Activated naive CD8-positive, alpha-beta T cell treated with anti-CD3 and anti-CD28 coated beads, Interleukin-2, amount 50 U/mL, for 24 hours (primary cell): ENCODE data around the gene EXOC2.

Experiments
- ATAC-seq: fragments of 150-1000 bp; cut with Tn5 transposase; one replicate; pipeline ENCODE4 v1.10.0; 2021
- DNase-seq: peaks from one replicate; pipeline ENCODE4 v3.0.0; 2021
- H3K27ac Mint-ChIP-seq: one replicate; pipeline ENCODE4 v1.8.0; 2021; ENCODE audit warnings: mild to moderate bottlenecking, mixed read lengths
- H3K27me3 Mint-ChIP-seq: one replicate; pipeline ENCODE4 v1.8.0; 2021; ENCODE audit warnings: mixed read lengths
- H3K36me3 Mint-ChIP-seq: one replicate; pipeline ENCODE4 v1.8.0; 2021; ENCODE audit warnings: low read depth, mixed read lengths
- H3K4me1 Mint-ChIP-seq: one replicate; pipeline ENCODE4 v1.8.0; 2021; ENCODE audit warnings: mixed read lengths
- H3K4me3 Mint-ChIP-seq: one replicate; pipeline ENCODE4 v1.8.0; 2021; ENCODE audit warnings: mild to moderate bottlenecking, moderate library complexity, mixed read lengths
- H3K9me3 Mint-ChIP-seq: one replicate; pipeline ENCODE4 v1.8.0; 2021; ENCODE audit warnings: mixed read lengths

Gene EXOC2

GRCh38 chr6:540490-540889 lies 152.4 kb downstream of the EXOC2 start:
- no peak for ATAC-seq
- DNase-seq: no peak
- Mint-ChIP-seq H3K9me3 (peaks cover 29% of the 10 kb centered on the region), H3K27ac (peak overlapping the region; percentile 19), H3K27me3 (no peaks in the 10 kb centered on the region), H3K4me3 (no peak overlapping the region), H3K4me1 (peaks cover 7% of the 10 kb centered on the region), H3K36me3 (peaks cover 64% of the 10 kb centered on the region)

- Mint-ChIP-seq H3K27ac (no peak overlapping the region), H3K4me3 (no peak overlapping the region), H3K9me3 (peaks cover 17% of the 10 kb centered on the region), H3K4me1 (no peaks in the 10 kb centered on the region), H3K36me3 (peaks cover 41% of the 10 kb centered on the region), H3K27me3 (no peaks in the 10 kb centered on the region)
- no peak for ATAC-seq
- DNase-seq: no peak
These were observed 155.8 kb downstream of the EXOC2 start for GRCh38 chr6:537114-537513.

GRCh38 chr6:530425-530824 lies 162.5 kb downstream of the EXOC2 start:
- H3K27me3 Mint-ChIP-seq: no peaks in the 10 kb centered on the region
- H3K36me3 Mint-ChIP-seq: peaks cover 11% of the 10 kb centered on the region
- ATAC-seq: no peak
- H3K27ac Mint-ChIP-seq: no peak overlapping the region
- H3K9me3 Mint-ChIP-seq: no peaks in the 10 kb centered on the region
- peaks cover 11% of the 10 kb centered on the region for H3K4me1 Mint-ChIP-seq
- no peak overlapping the region for H3K4me3 Mint-ChIP-seq
- DNase-seq: no peak

GRCh38 chr6:528989-529388 lies 163.9 kb downstream of the EXOC2 start:
- Mint-ChIP-seq H3K9me3 (no peaks in the 10 kb centered on the region), H3K27me3 (no peaks in the 10 kb centered on the region), H3K36me3 (peaks cover 11% of the 10 kb centered on the region), H3K4me1 (peaks cover 20% of the 10 kb centered on the region), H3K4me3 (no peak overlapping the region), H3K27ac (no peak overlapping the region)
- no peak for ATAC-seq
- DNase-seq: no peak

GRCh38 chr6:527989-528673 lies 164.8 kb downstream of the EXOC2 start:
- Mint-ChIP-seq H3K27ac (peak overlapping the region; percentile 20), H3K4me3 (no peak overlapping the region), H3K4me1 (peaks cover 27% of the 10 kb centered on the region), H3K36me3 (peaks cover 11% of the 10 kb centered on the region), H3K27me3 (no peaks in the 10 kb centered on the region), H3K9me3 (no peaks in the 10 kb centered on the region)
- DNase-seq (no peak), ATAC-seq (no peak)

- Mint-ChIP-seq H3K27ac (peak overlapping the region; percentile 20), H3K4me1 (peaks cover 33% of the 10 kb centered on the region), H3K9me3 (peaks cover 4% of the 10 kb centered on the region), H3K27me3 (no peaks in the 10 kb centered on the region), H3K36me3 (peaks cover 27% of the 10 kb centered on the region), H3K4me3 (no peak overlapping the region)
- peak; percentile 48 for DNase-seq
- peak; percentile 78 for ATAC-seq
These were observed 168.1 kb downstream of the EXOC2 start for GRCh38 chr6:524803-525202.

- Mint-ChIP-seq H3K27me3 (no peaks in the 10 kb centered on the region), H3K4me3 (no peak overlapping the region), H3K4me1 (peaks cover 34% of the 10 kb centered on the region), H3K9me3 (peaks cover 17% of the 10 kb centered on the region), H3K27ac (peak overlapping the region; percentile 78), H3K36me3 (peaks cover 47% of the 10 kb centered on the region)
- DNase-seq: no peak
- no peak for ATAC-seq
These were observed 172.1 kb downstream of the EXOC2 start for GRCh38 chr6:520820-521219.

- ATAC-seq: no peak
- Mint-ChIP-seq H3K9me3 (peaks cover 17% of the 10 kb centered on the region), H3K27ac (peak overlapping the region; percentile 60), H3K4me3 (no peak overlapping the region), H3K4me1 (peaks cover 40% of the 10 kb centered on the region), H3K27me3 (no peaks in the 10 kb centered on the region), H3K36me3 (peaks cover 49% of the 10 kb centered on the region)
- DNase-seq: no peak
These were observed 174.7 kb downstream of the EXOC2 start for GRCh38 chr6:518218-518617.

GRCh38 chr6:516213-516612 lies 176.7 kb downstream of the EXOC2 start:
- Mint-ChIP-seq H3K27ac (peak overlapping the region; percentile 1), H3K4me3 (no peak overlapping the region), H3K27me3 (no peaks in the 10 kb centered on the region), H3K9me3 (peaks cover 16% of the 10 kb centered on the region), H3K4me1 (peaks cover 57% of the 10 kb centered on the region), H3K36me3 (peaks cover 40% of the 10 kb centered on the region)
- DNase-seq (no peak), ATAC-seq (no peak)

- Mint-ChIP-seq H3K36me3 (peaks cover 35% of the 10 kb centered on the region), H3K4me1 (peaks cover 63% of the 10 kb centered on the region), H3K27me3 (no peaks in the 10 kb centered on the region), H3K4me3 (no peak overlapping the region), H3K9me3 (peaks cover 13% of the 10 kb centered on the region), H3K27ac (no peak overlapping the region)
- no peak for ATAC-seq
- no peak for DNase-seq
These were observed 177.7 kb downstream of the EXOC2 start for GRCh38 chr6:515267-515666.

- peak overlapping the region; percentile 80 for H3K27ac Mint-ChIP-seq
- H3K27me3 Mint-ChIP-seq: no peaks in the 10 kb centered on the region
- H3K4me3 Mint-ChIP-seq: peak overlapping the region; percentile 17
- peaks cover 35% of the 10 kb centered on the region for H3K36me3 Mint-ChIP-seq
- H3K4me1 Mint-ChIP-seq: peaks cover 71% of the 10 kb centered on the region
- DNase-seq (no peak), ATAC-seq (peak; percentile 44)
- H3K9me3 Mint-ChIP-seq: peaks cover 13% of the 10 kb centered on the region
These were observed 178.5 kb downstream of the EXOC2 start for GRCh38 chr6:514396-514978.

GRCh38 chr6:513961-514360 lies 179.0 kb downstream of the EXOC2 start:
- H3K27ac Mint-ChIP-seq: peak overlapping the region; percentile 80
- H3K9me3 Mint-ChIP-seq: peaks cover 13% of the 10 kb centered on the region
- H3K4me3 Mint-ChIP-seq: peak overlapping the region; percentile 17
- ATAC-seq (peak; percentile 7), DNase-seq (no peak)
- H3K36me3 Mint-ChIP-seq: peaks cover 35% of the 10 kb centered on the region
- no peaks in the 10 kb centered on the region for H3K27me3 Mint-ChIP-seq
- H3K4me1 Mint-ChIP-seq: peaks cover 76% of the 10 kb centered on the region

- H3K27ac Mint-ChIP-seq: peak overlapping the region; percentile 52
- peaks cover 83% of the 10 kb centered on the region for H3K4me1 Mint-ChIP-seq
- no peak for ATAC-seq
- H3K36me3 Mint-ChIP-seq: peaks cover 27% of the 10 kb centered on the region
- H3K27me3 Mint-ChIP-seq: no peaks in the 10 kb centered on the region
- DNase-seq: no peak
- peaks cover 12% of the 10 kb centered on the region for H3K9me3 Mint-ChIP-seq
- no peak overlapping the region for H3K4me3 Mint-ChIP-seq
These were observed 179.9 kb downstream of the EXOC2 start for GRCh38 chr6:513058-513457.

- ATAC-seq (no peak), DNase-seq (no peak)
- peaks cover 14% of the 10 kb centered on the region for H3K36me3 Mint-ChIP-seq
- H3K4me1 Mint-ChIP-seq: peaks cover 90% of the 10 kb centered on the region
- no peaks in the 10 kb centered on the region for H3K9me3 Mint-ChIP-seq
- H3K4me3 Mint-ChIP-seq: peak overlapping the region; percentile 9
- H3K27me3 Mint-ChIP-seq: no peaks in the 10 kb centered on the region
- peak overlapping the region; percentile 91 for H3K27ac Mint-ChIP-seq
These were observed 181.3 kb downstream of the EXOC2 start for GRCh38 chr6:511488-512137.

- Mint-ChIP-seq H3K4me3 (peak overlapping the region; percentile 52), H3K36me3 (peaks cover 14% of the 10 kb centered on the region), H3K27me3 (no peaks in the 10 kb centered on the region), H3K4me1 (peaks cover 100% of the 10 kb centered on the region), H3K27ac (peak overlapping the region; percentile 91), H3K9me3 (no peaks in the 10 kb centered on the region)
- DNase-seq (no peak), ATAC-seq (peak; percentile 50)
These were observed 183.3 kb downstream of the EXOC2 start for GRCh38 chr6:509676-510075.
